WTC11 (cell line): ENCODE results near the gene AOAH.

ENCODE experiments used
- JAZF1 ChIP-seq: fragments of 250-450 bp; sonication (Bioruptor Pico); IDR thresholded peaks from 2 replicates; pipeline ENCODE4 v1.9.0; 2021; ENCODE audit warnings: moderate library complexity, mild to moderate bottlenecking, inconsistent platforms
- NR2C2 ChIP-seq: sonication (generic); formaldehyde crosslinking; IDR thresholded peaks from 2 replicates; pipeline ENCODE4 v1.8.0; 2022; ENCODE audit warnings: mild to moderate bottlenecking, missing genetic modification reagents
- RORB ChIP-seq: fragments of 250-450 bp; sonication (Bioruptor Pico); IDR thresholded peaks from 2 replicates; pipeline ENCODE4 v1.9.0; 2021; ENCODE audit warnings: mild to moderate bottlenecking
- TEAD4 ChIP-seq: sonication (generic); formaldehyde crosslinking; IDR thresholded peaks from 2 replicates; pipeline ENCODE4 v1.8.0; 2022; ENCODE audit warnings: mild to moderate bottlenecking, missing genetic modification reagents
- ZNF232 ChIP-seq: sonication (generic); formaldehyde crosslinking; IDR thresholded peaks from 2 replicates; pipeline ENCODE4 v1.8.0; 2022; ENCODE audit warnings: mild to moderate bottlenecking, missing genetic modification reagents
- TF ChIP-seq, protein P1 (sequence below): sonication (generic); formaldehyde crosslinking; IDR thresholded peaks from 2 replicates; pipeline ENCODE4 v1.8.0; 2022; ENCODE audit warnings: mild to moderate bottlenecking, missing genetic modification reagents
- TF ChIP-seq, protein P2 (sequence below): sonication (generic); formaldehyde crosslinking; IDR thresholded peaks from 2 replicates; pipeline ENCODE4 v1.8.1; 2023; ENCODE audit warnings: mild to moderate bottlenecking, missing genetic modification reagents, moderate library complexity
- TF ChIP-seq, protein P3 (sequence below): fragments of 200-600 bp; IDR thresholded peaks from 2 replicates; pipeline ENCODE4 v1.8.0; 2022; ENCODE audit warnings: antibody characterized with exemption
- TF ChIP-seq, protein P4 (sequence below): sonication (generic); formaldehyde crosslinking; IDR thresholded peaks from 2 replicates; pipeline ENCODE4 v1.8.0; 2022; ENCODE audit warnings: mild to moderate bottlenecking, missing genetic modification reagents
- TF ChIP-seq, protein P5 (sequence below): sonication (generic); formaldehyde crosslinking; IDR thresholded peaks from 2 replicates; pipeline ENCODE4 v1.8.1; 2022; ENCODE audit warnings: missing genetic modification reagents, borderline replicate concordance
- TF ChIP-seq, protein P6 (sequence below): sonication (generic); formaldehyde crosslinking; IDR thresholded peaks from 2 replicates; pipeline ENCODE4 v1.8.1; 2022; ENCODE audit warnings: mild to moderate bottlenecking, missing genetic modification reagents, moderate library complexity, borderline replicate concordance

DNA sequence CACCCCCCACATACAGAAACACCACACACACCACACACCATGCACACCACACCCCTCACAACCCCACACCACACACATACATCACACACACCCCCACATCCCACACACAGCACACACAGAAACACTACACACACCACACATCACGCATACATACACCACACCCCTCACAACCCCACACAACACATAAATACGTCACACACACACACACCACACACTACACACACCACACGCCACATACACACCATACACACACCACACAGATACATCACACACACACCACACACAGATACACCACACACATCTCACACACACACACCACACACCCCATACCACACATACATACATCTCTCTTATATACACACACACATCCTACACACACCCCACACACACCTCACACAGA lies 208.4 kb downstream of the AOAH start:
- no peak for TF ChIP-seq TEAD4 (CRISPR knock-in tag)
- TF ChIP-seq, protein P1, sequence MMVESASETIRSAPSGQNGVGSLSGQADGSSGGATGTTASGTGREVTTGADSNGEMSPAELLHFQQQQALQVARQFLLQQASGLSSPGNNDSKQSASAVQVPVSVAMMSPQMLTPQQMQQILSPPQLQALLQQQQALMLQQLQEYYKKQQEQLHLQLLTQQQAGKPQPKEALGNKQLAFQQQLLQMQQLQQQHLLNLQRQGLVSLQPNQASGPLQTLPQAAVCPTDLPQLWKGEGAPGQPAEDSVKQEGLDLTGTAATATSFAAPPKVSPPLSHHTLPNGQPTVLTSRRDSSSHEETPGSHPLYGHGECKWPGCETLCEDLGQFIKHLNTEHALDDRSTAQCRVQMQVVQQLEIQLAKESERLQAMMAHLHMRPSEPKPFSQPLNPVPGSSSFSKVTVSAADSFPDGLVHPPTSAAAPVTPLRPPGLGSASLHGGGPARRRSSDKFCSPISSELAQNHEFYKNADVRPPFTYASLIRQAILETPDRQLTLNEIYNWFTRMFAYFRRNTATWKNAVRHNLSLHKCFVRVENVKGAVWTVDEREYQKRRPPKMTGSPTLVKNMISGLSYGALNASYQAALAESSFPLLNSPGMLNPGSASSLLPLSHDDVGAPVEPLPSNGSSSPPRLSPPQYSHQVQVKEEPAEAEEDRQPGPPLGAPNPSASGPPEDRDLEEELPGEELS (CRISPR knock-in tag) = no peak
- TF ChIP-seq, protein P2, sequence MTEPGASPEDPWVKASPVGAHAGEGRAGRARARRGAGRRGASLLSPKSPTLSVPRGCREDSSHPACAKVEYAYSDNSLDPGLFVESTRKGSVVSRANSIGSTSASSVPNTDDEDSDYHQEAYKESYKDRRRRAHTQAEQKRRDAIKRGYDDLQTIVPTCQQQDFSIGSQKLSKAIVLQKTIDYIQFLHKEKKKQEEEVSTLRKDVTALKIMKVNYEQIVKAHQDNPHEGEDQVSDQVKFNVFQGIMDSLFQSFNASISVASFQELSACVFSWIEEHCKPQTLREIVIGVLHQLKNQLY = no peak
- no peak for TF ChIP-seq ZNF232 (CRISPR knock-in tag)
- TF ChIP-seq, protein P3, sequence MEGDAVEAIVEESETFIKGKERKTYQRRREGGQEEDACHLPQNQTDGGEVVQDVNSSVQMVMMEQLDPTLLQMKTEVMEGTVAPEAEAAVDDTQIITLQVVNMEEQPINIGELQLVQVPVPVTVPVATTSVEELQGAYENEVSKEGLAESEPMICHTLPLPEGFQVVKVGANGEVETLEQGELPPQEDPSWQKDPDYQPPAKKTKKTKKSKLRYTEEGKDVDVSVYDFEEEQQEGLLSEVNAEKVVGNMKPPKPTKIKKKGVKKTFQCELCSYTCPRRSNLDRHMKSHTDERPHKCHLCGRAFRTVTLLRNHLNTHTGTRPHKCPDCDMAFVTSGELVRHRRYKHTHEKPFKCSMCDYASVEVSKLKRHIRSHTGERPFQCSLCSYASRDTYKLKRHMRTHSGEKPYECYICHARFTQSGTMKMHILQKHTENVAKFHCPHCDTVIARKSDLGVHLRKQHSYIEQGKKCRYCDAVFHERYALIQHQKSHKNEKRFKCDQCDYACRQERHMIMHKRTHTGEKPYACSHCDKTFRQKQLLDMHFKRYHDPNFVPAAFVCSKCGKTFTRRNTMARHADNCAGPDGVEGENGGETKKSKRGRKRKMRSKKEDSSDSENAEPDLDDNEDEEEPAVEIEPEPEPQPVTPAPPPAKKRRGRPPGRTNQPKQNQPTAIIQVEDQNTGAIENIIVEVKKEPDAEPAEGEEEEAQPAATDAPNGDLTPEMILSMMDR = no peak
- no peak for TF ChIP-seq NR2C2 (CRISPR knock-in tag)
- no peak for TF ChIP-seq RORB (CRISPR knock-in tag)
- TF ChIP-seq, protein P4, sequence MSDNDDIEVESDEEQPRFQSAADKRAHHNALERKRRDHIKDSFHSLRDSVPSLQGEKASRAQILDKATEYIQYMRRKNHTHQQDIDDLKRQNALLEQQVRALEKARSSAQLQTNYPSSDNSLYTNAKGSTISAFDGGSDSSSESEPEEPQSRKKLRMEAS (CRISPR knock-in tag) = no peak
- TF ChIP-seq, protein P5, sequence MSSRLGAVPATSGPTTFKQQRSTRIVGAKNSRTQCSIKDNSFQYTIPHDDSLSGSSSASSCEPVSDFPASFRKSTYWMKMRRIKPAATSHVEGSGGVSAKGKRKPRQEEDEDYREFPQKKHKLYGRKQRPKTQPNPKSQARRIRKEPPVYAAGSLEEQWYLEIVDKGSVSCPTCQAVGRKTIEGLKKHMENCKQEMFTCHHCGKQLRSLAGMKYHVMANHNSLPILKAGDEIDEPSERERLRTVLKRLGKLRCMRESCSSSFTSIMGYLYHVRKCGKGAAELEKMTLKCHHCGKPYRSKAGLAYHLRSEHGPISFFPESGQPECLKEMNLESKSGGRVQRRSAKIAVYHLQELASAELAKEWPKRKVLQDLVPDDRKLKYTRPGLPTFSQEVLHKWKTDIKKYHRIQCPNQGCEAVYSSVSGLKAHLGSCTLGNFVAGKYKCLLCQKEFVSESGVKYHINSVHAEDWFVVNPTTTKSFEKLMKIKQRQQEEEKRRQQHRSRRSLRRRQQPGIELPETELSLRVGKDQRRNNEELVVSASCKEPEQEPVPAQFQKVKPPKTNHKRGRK (CRISPR knock-in tag) = no peak
- no peak for TF ChIP-seq JAZF1 (CRISPR knock-in tag)
- TF ChIP-seq, protein P6, sequence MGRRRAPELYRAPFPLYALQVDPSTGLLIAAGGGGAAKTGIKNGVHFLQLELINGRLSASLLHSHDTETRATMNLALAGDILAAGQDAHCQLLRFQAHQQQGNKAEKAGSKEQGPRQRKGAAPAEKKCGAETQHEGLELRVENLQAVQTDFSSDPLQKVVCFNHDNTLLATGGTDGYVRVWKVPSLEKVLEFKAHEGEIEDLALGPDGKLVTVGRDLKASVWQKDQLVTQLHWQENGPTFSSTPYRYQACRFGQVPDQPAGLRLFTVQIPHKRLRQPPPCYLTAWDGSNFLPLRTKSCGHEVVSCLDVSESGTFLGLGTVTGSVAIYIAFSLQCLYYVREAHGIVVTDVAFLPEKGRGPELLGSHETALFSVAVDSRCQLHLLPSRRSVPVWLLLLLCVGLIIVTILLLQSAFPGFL (CRISPR knock-in tag) = no peak
